Dedifferentiated amniotic fluid mesenchymal stem cell (primary cell): Measurements from ENCODE around the gene PRPF18.

Experiments
- DNase-seq: peaks from one replicate; pipeline ENCODE4 v3.0.0-alpha.2; 2016; ENCODE audit errors: extremely low spot score

Gene PRPF18

GRCh38 chr10:13669182-13669855 is 82.6 kb downstream of the PRPF18 start:
- DNase-seq = no peak

- no peak for DNase-seq
These were observed 83.1 kb downstream of the PRPF18 start for GRCh38 chr10:13669901-13670300.

GRCh38 chr10:13670311-13670710 is 83.5 kb downstream of the PRPF18 start:
- no peak for DNase-seq

GRCh38 chr10:13671904-13672303 is 85.1 kb downstream of the PRPF18 start:
- DNase-seq = no peak

- DNase-seq = no peak
These were observed 85.8 kb downstream of the PRPF18 start for GRCh38 chr10:13672548-13672947.

- no peak for DNase-seq
These were observed 86.4 kb downstream of the PRPF18 start for GRCh38 chr10:13673156-13673555.

- no peak for DNase-seq
These were observed 88.2 kb downstream of the PRPF18 start for GRCh38 chr10:13674645-13675588.

- DNase-seq = no peak
These were observed 91.5 kb downstream of the PRPF18 start for GRCh38 chr10:13678101-13678843.
